Mesothelial cell of epicardium (in vitro differentiated cells): ENCODE measurements around the gene HTR1D. TPM values are rescaled to one million over a fixed set of nuclear protein-coding genes. Genes with fewer than 3 reads are reported as not detected.
A peak's percentile ranks its signal among the peaks of the same experiment; 100 is the strongest.

ENCODE experiments used
- DNase-seq, 2 experiments: peaks; one replicate each; pipeline ENCODE4 v3.0.0; 2021; ENCODE audit warnings: low spot score in 2 of 2; ENCODE audit not compliant: unreplicated experiment in 2 of 2
- H3K27ac Mint-ChIP-seq: 2 replicates; pipeline ENCODE4 v1.8.0; 2021; ENCODE audit warnings: mixed read lengths
- H3K27me3 Mint-ChIP-seq: 2 replicates; pipeline ENCODE4 v1.8.0; 2021; ENCODE audit warnings: low read depth, mixed read lengths
- H3K36me3 Mint-ChIP-seq: 2 replicates; pipeline ENCODE4 v1.8.0; 2021; ENCODE audit warnings: mixed read lengths
- H3K4me1 Mint-ChIP-seq: 2 replicates; pipeline ENCODE4 v1.8.0; 2021; ENCODE audit warnings: mixed read lengths
- H3K4me3 Mint-ChIP-seq: 2 replicates; pipeline ENCODE4 v1.8.0; 2021; ENCODE audit warnings: mild to moderate bottlenecking, moderate library complexity, mixed read lengths
- H3K9me3 Mint-ChIP-seq: 2 replicates; pipeline ENCODE4 v1.8.0; 2021; ENCODE audit warnings: mixed read lengths
- total RNA-seq: library from RNA; stranded (reverse); gene quantifications from 3 replicates; pipeline ENCODE4 v1.2.1, GENCODE V29; 2021
- TF ChIP-seq, protein P1 (sequence below): fragments of 200-600 bp; sonication (generic); IDR thresholded peaks from one replicate; pipeline ENCODE4 v1.5.0; 2021; ENCODE audit warnings: antibody characterized with exemption; ENCODE audit not compliant: unreplicated experiment

Gene HTR1D
- total RNA-seq, 1 donor from 2014 or later: 0.09 TPM

DNA sequence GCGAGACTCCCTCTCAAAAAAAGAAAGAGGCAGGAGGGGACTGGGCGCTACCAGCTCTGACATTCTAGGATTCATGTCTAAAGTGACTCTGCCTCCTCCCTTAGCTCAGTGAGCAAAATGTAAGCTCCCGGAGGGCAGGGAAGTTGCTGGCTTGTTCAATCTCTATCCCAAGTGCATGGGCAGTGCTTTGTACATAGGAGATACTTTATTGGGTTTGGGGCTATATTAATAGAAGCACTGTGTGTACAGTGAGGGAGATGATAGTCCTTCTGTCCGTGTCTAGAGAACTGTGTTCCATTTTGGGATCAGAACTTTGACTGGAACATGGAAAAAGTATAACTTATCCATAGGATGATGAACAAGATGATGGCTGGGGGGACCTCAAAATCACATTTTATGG, 31.9 kb downstream of the HTR1D start:
- TF ChIP-seq, protein P1, sequence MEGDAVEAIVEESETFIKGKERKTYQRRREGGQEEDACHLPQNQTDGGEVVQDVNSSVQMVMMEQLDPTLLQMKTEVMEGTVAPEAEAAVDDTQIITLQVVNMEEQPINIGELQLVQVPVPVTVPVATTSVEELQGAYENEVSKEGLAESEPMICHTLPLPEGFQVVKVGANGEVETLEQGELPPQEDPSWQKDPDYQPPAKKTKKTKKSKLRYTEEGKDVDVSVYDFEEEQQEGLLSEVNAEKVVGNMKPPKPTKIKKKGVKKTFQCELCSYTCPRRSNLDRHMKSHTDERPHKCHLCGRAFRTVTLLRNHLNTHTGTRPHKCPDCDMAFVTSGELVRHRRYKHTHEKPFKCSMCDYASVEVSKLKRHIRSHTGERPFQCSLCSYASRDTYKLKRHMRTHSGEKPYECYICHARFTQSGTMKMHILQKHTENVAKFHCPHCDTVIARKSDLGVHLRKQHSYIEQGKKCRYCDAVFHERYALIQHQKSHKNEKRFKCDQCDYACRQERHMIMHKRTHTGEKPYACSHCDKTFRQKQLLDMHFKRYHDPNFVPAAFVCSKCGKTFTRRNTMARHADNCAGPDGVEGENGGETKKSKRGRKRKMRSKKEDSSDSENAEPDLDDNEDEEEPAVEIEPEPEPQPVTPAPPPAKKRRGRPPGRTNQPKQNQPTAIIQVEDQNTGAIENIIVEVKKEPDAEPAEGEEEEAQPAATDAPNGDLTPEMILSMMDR: no peak
- no peak for DNase-seq
- Mint-ChIP-seq H3K36me3 (no peaks in the 10 kb centered on the region), H3K4me3 (no peak overlapping the region), H3K27me3 (peaks cover 9% of the 10 kb centered on the region), H3K9me3 (no peaks in the 10 kb centered on the region), H3K4me1 (no peaks in the 10 kb centered on the region), H3K27ac (no peak overlapping the region)

DNA sequence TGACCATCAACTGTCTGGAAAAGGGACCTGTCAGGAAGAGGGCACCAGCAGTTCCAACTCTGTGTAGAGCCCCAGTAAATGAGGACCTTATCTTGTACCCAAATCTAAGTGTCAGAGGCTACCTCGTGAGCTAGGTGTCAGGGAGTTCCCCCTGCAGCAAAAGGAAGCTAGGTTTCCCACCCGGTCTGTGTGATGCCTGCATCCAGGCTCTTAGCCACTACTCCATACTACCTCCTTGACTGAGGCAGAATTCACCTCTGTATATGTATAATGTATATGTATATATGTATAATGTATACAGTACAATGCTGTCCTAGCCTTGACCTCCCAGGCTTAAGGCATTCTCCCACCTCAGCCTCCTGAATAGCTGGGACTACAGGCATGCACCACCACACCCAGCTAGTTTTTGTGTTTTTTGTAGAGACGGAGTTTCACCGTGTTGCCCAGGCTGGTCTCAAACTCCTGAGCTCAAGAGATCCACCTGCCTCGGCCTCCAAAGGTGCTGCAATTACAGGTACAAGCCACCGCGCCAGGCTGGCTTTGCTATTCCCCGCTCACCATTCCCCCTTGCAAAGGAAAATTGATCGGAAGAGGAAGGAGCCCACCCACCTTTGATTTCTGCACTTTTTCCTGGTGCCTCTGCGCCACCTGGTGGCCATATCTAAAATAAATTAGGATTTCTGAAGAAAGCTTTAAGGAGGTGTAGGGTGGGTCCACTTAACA, 32.9 kb downstream of the HTR1D start:
- no peak overlapping the region for H3K27ac Mint-ChIP-seq
- no peaks in the 10 kb centered on the region for H3K36me3 Mint-ChIP-seq
- peak in 1 of 2 experiments; percentile 68 for DNase-seq
- H3K4me3 Mint-ChIP-seq: peak overlapping the region; percentile 61
- TF ChIP-seq, protein P1: peak; percentile 99
- H3K27me3 Mint-ChIP-seq: peaks cover 9% of the 10 kb centered on the region
- H3K4me1 Mint-ChIP-seq: no peaks in the 10 kb centered on the region
- no peaks in the 10 kb centered on the region for H3K9me3 Mint-ChIP-seq

DNA sequence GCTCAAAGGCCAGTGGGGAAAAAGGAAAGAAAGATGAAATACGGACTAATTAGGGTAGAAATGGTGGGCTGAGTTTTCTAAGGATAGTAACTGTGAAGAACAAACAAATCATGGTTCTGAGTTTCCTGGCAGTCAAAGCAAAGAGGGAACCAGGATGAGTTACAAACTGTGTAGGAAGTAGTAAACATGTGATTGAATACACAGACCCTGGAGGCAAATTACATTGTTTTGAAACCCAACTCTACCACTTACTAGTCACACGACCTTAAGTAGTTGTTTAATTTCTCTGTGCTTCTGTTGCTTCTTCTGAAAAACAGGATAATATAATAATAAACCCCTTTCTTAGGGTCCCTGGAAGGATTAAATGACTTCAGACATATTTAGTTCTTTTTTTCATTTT, 37.4 kb downstream of the HTR1D start:
- Mint-ChIP-seq H3K27me3 (peaks cover 13% of the 10 kb centered on the region), H3K4me1 (peaks cover 3% of the 10 kb centered on the region), H3K9me3 (no peaks in the 10 kb centered on the region), H3K4me3 (no peak overlapping the region), H3K36me3 (no peaks in the 10 kb centered on the region), H3K27ac (no peak overlapping the region)
- DNase-seq: no peak
- TF ChIP-seq, protein P1: no peak

DNA sequence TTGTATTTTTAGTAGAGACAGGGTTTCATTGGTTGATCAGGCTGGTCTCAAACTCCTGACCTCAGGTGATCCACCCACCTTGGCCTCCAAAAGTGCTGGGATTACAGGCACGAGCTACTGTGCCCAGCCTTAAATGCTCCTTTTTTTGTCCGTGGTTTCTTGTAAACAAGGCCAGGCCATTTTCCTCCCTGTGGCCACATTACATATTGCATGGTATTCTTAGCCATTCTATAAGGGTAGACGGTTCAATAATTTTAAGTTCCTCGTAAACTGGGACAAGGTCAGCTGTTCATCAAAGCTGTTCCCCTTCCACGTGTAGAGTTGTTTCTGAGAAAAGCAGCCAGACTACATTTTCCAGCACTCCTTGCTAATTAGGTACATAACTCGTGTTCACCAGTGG, 38.4 kb downstream of the HTR1D start:
- Mint-ChIP-seq H3K27ac (no peak overlapping the region), H3K9me3 (no peaks in the 10 kb centered on the region), H3K36me3 (no peaks in the 10 kb centered on the region), H3K4me3 (peak overlapping the region; percentile 77), H3K27me3 (peaks cover 8% of the 10 kb centered on the region), H3K4me1 (peaks cover 3% of the 10 kb centered on the region)
- DNase-seq: no peak
- TF ChIP-seq, protein P1: peak; percentile 71

DNA sequence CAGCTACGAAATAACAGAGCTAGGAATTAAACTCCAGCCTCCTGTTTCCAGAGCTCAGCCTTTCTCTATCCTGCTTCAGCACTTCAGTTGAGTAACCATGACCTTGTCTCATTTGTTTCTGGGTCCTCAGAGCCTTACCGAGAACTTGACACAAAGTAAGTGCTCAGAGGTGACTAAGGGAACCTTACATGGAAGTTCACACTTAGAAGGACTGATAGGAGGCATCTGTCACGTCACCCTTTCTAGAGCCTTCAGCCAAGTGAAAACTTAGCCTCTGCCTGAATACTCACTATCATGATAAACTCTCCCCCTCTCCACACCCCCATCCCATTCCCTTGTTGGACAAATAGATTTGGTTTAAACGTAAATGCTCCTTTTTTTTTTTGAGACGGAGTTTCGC, 38.9 kb downstream of the HTR1D start:
- no peak for DNase-seq
- no peak overlapping the region for H3K27ac Mint-ChIP-seq
- H3K4me1 Mint-ChIP-seq: peaks cover 3% of the 10 kb centered on the region
- peak overlapping the region; percentile 77 for H3K4me3 Mint-ChIP-seq
- H3K36me3 Mint-ChIP-seq: no peaks in the 10 kb centered on the region
- TF ChIP-seq, protein P1: no peak
- H3K27me3 Mint-ChIP-seq: peaks cover 4% of the 10 kb centered on the region
- no peaks in the 10 kb centered on the region for H3K9me3 Mint-ChIP-seq
